Activated CD8-positive, alpha-beta T cell treated with anti-CD3 and anti-CD28 coated beads for 36 hours (primary cell): Measurements from ENCODE around the gene POTEI. TPM values are rescaled to one million over a fixed set of nuclear protein-coding genes. Genes with fewer than 3 reads are reported as not detected.
"Not testable (repeated sequence)": the region's sequence is repeated elsewhere in the genome, so short reads cannot be mapped to it uniquely, and the experiment has no call there.

ENCODE experiments used
- ATAC-seq: fragments of 200-7000 bp; cut with Tn5 transposase; one replicate; pipeline ENCODE4 v1.10.0; 2021; ENCODE audit warnings: mild to moderate bottlenecking, moderate library complexity
- CTCF ChIA-PET: fragments of 350-600 bp; sonication (Branson Sonifier 250); formaldehyde crosslinking; loops from one replicate; lab custom pipeline; 2021; ENCODE audit warnings: antibody characterized with exemption; lab: Charles Lee
- POLR2A ChIA-PET: fragments of 350-600 bp; sonication (Branson Sonifier 250); formaldehyde crosslinking; loops from one replicate; lab custom pipeline; 2021; ENCODE audit warnings: antibody characterized with exemption; lab: Charles Lee
- DNase-seq: peaks from one replicate; pipeline ENCODE4 v3.0.0-alpha.2; 2020
- H3K27ac Mint-ChIP-seq: one replicate; pipeline ENCODE4 v1.8.0; 2021; ENCODE audit warnings: mild to moderate bottlenecking, mixed read lengths
- H3K27me3 Mint-ChIP-seq: one replicate; pipeline ENCODE4 v1.8.0; 2021; ENCODE audit warnings: mixed read lengths
- H3K36me3 Mint-ChIP-seq: one replicate; pipeline ENCODE4 v1.8.0; 2021; ENCODE audit warnings: low read depth, mixed read lengths
- H3K4me1 Mint-ChIP-seq: one replicate; pipeline ENCODE4 v1.8.0; 2021; ENCODE audit warnings: low read depth, mixed read lengths
- H3K4me3 Mint-ChIP-seq: one replicate; pipeline ENCODE4 v1.8.0; 2021; ENCODE audit warnings: mild to moderate bottlenecking, moderate library complexity, mixed read lengths
- H3K9me3 Mint-ChIP-seq: one replicate; pipeline ENCODE4 v1.8.0; 2021; ENCODE audit warnings: mixed read lengths
- intact Hi-C: fragments of 100-400 bp; cut with micrococcal nuclease; formaldehyde crosslinking; loops from one replicate; pipeline ENCODE4 v1.10.0; 2022
- total RNA-seq, 2 experiments: library from RNA; stranded (reverse); gene quantifications; one replicate each; pipeline ENCODE4 v1.2.3, GENCODE V29; 2021

Gene POTEI
- total RNA-seq, 2 experiments from 2014 or later, result not detected

DNA sequence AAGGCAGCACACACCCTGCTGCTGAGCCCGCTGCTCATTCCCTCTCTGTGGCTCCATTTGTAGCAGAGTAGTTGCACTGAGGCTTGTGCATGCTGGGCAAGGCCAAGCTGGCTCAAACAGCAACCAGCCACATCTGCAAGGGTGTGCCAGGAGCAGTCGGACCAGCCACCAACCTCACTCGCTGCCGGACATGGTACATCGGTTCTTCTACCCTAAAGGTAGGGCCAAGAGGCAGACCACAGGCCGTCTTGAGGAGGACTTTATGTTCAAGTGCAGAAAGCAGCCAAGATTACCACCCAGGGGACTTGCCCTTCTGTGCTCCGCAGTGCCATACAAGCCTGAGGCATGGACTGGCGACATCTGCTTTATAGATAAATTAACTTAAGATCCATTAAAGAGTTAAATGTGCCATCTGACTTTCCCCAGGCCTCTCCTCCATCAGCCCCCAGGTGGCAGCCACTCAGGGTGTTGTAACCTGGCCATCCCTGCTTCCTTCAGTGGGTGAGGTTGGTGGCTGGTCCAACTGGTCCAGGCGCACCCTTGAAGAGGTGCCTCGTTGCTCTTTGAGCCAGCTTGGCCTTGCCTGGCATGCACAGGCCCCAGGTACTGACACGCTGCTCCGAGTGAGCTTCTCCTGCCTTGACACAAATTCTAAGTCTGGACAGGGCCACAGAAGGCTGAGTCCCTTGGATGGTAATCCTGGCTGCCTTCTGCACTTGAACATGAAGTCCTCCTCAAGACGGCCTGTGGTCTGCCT, 55.0 kb downstream of the POTEI start:
- ATAC-seq, intact Hi-C loops, H3K27me3 Mint-ChIP-seq, POLR2A ChIA-PET, H3K27ac Mint-ChIP-seq, H3K4me1 Mint-ChIP-seq, H3K36me3 Mint-ChIP-seq, DNase-seq, CTCF ChIA-PET, H3K4me3 Mint-ChIP-seq, H3K9me3 Mint-ChIP-seq: not testable (repeated sequence)

DNA sequence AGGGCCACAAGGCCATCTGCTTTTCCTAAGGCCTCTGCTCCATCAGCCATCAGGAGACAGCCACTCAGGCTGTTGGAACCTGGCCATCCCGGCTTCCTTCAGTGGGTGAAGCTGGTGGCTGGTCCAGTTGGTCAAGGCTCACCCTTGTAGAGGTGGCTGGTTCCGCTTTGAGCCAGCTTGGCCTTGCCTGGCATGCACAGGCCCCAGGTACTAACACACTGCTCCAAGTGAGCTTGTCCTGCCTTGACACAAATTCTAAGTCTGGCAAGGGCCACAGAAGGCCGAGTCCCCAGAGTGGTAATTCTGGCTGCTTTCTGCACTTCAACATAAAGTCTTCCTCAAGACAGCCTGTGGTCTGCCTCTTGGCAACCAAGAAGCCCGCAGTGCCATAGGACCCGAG, 56.2 kb downstream of the POTEI start:
- CTCF ChIA-PET, H3K36me3 Mint-ChIP-seq, H3K4me1 Mint-ChIP-seq, H3K4me3 Mint-ChIP-seq, DNase-seq, H3K27me3 Mint-ChIP-seq, intact Hi-C loops, H3K9me3 Mint-ChIP-seq, H3K27ac Mint-ChIP-seq, ATAC-seq, POLR2A ChIA-PET: not testable (repeated sequence)

GRCh38 chr2:130451823-130452222, 57.3 kb downstream of the POTEI start:
- ATAC-seq, H3K9me3 Mint-ChIP-seq, H3K27me3 Mint-ChIP-seq, intact Hi-C loops, POLR2A ChIA-PET, CTCF ChIA-PET, H3K36me3 Mint-ChIP-seq, H3K4me1 Mint-ChIP-seq, DNase-seq, H3K4me3 Mint-ChIP-seq, H3K27ac Mint-ChIP-seq: not testable (repeated sequence)

DNA sequence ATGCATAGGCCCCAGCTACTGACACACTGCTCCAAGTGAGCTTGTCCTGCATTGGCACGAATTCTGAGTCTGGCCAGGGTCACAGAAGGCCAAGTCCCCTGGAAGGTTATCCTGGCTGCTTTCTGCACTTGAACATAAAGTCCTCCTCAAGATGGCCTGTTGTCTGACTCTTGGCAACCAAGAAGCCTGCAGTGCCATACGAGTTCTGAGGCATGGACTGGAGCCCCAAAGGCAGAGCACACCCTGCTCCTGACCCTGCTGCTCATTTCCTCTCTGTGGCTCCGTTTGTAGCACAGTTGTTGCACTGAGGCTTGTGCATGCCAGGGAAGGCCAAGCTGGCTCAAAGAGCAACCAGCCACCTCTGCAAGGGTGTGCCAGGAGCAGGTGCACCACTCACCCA, 57.9 kb downstream of the POTEI start:
- DNase-seq, H3K4me1 Mint-ChIP-seq, H3K36me3 Mint-ChIP-seq, POLR2A ChIA-PET, H3K27me3 Mint-ChIP-seq, ATAC-seq, H3K9me3 Mint-ChIP-seq, H3K4me3 Mint-ChIP-seq, CTCF ChIA-PET, intact Hi-C loops, H3K27ac Mint-ChIP-seq: not testable (repeated sequence)

DNA sequence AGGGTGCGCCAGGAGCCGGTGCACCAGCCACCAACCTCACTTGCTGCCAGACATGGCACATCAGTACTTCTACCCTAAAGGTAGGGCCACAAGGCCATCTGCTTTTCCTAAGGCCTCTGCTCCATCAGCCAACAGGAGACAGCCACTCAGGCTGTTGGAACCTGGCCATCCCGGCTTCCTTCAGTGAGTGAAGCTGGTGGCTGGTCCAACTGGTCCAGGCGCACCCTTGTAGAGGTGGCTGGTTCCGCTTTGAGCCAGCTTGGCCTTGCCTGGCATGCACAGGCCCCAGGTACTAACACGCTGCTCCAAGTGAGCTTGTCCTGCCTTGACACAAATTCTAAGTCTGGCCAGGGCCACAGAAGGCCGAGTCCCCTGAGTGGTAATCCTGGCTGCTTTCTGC, 58.8 kb downstream of the POTEI start:
- POLR2A ChIA-PET, H3K27ac Mint-ChIP-seq, ATAC-seq, intact Hi-C loops, H3K4me1 Mint-ChIP-seq, H3K4me3 Mint-ChIP-seq, H3K36me3 Mint-ChIP-seq, H3K27me3 Mint-ChIP-seq, DNase-seq, CTCF ChIA-PET, H3K9me3 Mint-ChIP-seq: not testable (repeated sequence)

GRCh38 chr2:130427631-130428030, 81.5 kb downstream of the POTEI start:
- H3K9me3 Mint-ChIP-seq, intact Hi-C loops, H3K27ac Mint-ChIP-seq, POLR2A ChIA-PET, H3K36me3 Mint-ChIP-seq, H3K4me1 Mint-ChIP-seq, CTCF ChIA-PET: not testable (repeated sequence)
- H3K27me3 Mint-ChIP-seq, result peaks cover 13% of the 10 kb centered on the region
- H3K4me3 Mint-ChIP-seq, result peak overlapping the region; percentile 50
- peak; percentile 10 for DNase-seq
- ATAC-seq, result peak; percentile 24

- ATAC-seq, POLR2A ChIA-PET, CTCF ChIA-PET, H3K27ac Mint-ChIP-seq, H3K36me3 Mint-ChIP-seq, H3K4me1 Mint-ChIP-seq, H3K27me3 Mint-ChIP-seq, DNase-seq, H3K9me3 Mint-ChIP-seq, H3K4me3 Mint-ChIP-seq, intact Hi-C loops: not testable (repeated sequence)
Observed at GRCh38 chr2:130418845-130419244, 90.3 kb downstream of the POTEI start.

- ATAC-seq, H3K27ac Mint-ChIP-seq, CTCF ChIA-PET, H3K9me3 Mint-ChIP-seq, intact Hi-C loops, H3K4me1 Mint-ChIP-seq, H3K27me3 Mint-ChIP-seq, POLR2A ChIA-PET, H3K36me3 Mint-ChIP-seq, H3K4me3 Mint-ChIP-seq: not testable (repeated sequence)
- peak; percentile 57 for DNase-seq
Observed at GRCh38 chr2:130416693-130417092, 92.4 kb downstream of the POTEI start.

Other genes with a start within 250 kb of the POTEI start
- gene IMP4, start 166.4 kb downstream of the POTEI start, total RNA-seq, result 100 to 1,000 TPM; 160 to 163 TPM
- gene PTPN18, start 153.3 kb downstream of the POTEI start, total RNA-seq, result 10 to 100 TPM; 32.9 to 35.4 TPM
- not detected for gene CFC1B, start 11.9 kb upstream of the POTEI start, total RNA-seq
- gene CFC1, start 90.2 kb upstream of the POTEI start, total RNA-seq, result not detected
- gene POTEJ, start 102.1 kb upstream of the POTEI start, total RNA-seq, result not detected
- not detected for gene GPR148, start 219.7 kb upstream of the POTEI start, total RNA-seq
- gene AMER3, start 246.2 kb upstream of the POTEI start, total RNA-seq, result not detected